HL-60/S4 (cell line): Measurements from ENCODE around the gene APLNR.

Experiments
- in situ Hi-C: fragments of 300-500 bp; cut with MboI; formaldehyde crosslinking; loops from 2 replicates; pipeline ENCODE4 v1.14.3; 2022; ENCODE audit warnings: low sequenced_read_pairs

The APLNR gene

DNA sequence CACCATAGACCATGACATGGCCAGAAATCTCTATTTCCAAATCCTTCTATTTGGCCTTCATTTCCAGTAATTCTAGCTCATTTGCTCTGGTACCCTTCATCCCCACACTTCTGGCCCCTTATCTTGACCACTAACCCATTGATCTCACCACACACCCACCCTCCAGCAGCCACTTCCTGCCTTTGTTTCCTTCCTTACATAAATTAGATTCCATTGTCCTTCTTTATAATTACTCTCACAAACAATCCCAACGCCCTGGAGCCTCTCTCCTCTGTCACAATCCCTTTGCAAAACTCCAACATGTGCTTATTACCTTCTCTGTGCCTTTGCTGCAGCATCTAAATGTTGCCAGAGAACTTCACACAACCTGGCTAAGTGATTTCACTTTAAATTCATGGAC lies 14.8 kb downstream of the APLNR start:
- in situ Hi-C loops, result loop anchor here (25.0 kb wide), 1 partner anchor 90 kb away; the partner anchor contains the start of gene TNKS1BP1

DNA sequence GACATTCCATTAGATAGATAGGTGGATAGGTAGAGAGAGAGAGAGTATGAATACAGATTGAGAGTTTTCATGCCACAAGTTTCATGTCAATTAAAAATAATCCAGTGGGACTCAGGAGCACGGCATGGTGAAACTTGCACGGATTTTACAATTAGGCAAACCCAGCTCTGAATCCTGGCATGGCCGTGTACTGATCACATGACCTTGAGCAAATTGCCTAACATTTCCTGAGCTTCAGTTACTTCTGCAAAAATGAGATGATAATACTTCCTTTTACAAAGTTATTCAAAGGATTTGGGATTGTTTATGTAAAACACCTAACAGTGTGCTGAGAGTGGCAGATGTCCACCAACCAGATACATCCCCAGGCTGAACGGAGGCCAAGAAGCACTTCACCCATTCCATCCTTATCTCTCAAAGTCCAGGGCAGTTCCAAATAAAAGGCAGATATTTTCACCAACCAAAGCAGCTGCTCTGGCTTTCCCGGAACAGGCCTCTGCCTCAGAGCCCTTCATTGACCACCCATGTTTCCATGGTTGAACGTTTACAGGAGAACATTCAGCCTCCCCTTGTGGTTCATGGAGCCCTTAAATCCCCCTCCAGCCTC lies 17.9 kb downstream of the APLNR start:
- in situ Hi-C loops, result loop anchor here (25.0 kb wide), 1 partner anchor 93 kb away; the partner anchor contains the start of gene TNKS1BP1

DNA sequence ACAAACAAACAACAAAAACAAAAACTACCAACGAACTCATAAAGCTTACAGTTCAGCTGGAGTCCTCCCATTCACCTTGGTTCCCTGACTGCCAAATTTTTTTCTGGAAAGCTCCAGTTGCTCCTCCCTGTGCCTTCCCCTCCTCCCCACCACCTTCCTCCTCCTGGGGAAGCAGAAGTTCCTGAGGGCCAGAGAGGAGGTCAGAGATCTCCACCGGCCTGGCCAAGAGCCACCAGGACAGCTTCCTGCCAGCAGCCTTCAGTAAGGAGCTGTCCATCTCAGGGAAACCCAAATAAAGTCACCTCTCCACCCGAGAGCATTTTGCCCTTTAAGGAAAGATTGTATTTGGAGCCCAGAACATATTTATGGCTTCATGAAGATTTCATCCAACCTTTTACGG lies 20.0 kb downstream of the APLNR start:
- in situ Hi-C loops, result loop anchor here (25.0 kb wide), 1 partner anchor 95 kb away; the partner anchor contains the start of gene TNKS1BP1

DNA sequence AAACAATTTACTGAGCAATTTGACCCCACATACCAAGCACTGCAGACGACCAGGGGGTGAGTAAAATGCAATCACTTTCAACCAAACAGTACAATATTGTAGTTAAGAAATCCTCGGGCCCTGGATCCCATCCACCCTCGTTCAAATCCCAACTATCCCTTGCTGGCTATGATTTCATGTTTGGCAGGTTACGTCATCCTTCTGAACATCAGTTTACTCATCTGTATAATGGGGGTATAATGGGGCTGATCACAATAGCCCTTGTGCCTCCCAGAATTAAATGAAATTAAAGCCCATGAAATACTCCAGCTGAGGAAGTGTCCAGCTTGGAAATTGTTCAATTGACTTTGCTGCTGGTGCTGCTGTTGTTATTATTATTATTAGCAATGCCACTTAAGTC lies 20.6 kb downstream of the APLNR start:
- in situ Hi-C loops, result loop anchor here (25.0 kb wide), 1 partner anchor 96 kb away; the partner anchor contains the start of gene TNKS1BP1

DNA sequence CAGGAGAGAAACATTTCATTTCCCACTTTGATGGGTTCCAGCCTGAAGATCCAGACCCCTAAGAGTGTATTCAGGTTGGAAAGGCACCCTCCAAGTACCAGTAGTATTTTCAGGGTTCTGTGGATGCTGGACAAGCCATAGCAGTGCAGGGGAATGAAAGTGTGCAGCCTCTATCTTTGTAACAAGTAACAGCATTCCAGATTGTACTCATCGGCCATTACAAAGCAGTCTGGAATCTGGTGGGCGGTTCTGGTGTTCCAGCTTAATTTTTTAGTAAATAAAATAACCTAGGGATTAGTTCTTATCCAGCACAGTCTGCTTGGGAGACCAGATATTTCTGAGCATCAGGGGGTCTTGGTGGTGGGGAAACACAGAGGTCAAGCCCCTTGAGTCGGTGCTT lies 22.6 kb downstream of the APLNR start:
- in situ Hi-C loops, result loop anchor here (25.0 kb wide), 1 partner anchor 98 kb away; the partner anchor contains the start of gene TNKS1BP1

DNA sequence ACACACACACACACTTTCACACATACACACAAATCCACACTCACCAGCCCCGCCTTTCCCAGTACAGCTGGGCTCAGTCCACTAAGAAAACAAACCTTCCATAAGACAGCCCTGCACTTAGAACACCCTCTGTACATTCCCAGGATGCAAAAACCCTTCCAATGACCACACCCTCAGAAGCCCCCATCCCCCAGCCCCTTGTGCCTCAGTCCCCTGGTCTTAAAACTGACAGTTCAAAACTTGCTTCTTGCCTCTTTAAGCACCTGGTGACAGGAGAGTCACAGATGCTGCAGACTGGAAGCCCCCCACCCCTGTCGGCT lies 23.0 kb downstream of the APLNR start:
- in situ Hi-C loops, result loop anchor here (25.0 kb wide), 1 partner anchor 98 kb away; the partner anchor contains the start of gene TNKS1BP1

DNA sequence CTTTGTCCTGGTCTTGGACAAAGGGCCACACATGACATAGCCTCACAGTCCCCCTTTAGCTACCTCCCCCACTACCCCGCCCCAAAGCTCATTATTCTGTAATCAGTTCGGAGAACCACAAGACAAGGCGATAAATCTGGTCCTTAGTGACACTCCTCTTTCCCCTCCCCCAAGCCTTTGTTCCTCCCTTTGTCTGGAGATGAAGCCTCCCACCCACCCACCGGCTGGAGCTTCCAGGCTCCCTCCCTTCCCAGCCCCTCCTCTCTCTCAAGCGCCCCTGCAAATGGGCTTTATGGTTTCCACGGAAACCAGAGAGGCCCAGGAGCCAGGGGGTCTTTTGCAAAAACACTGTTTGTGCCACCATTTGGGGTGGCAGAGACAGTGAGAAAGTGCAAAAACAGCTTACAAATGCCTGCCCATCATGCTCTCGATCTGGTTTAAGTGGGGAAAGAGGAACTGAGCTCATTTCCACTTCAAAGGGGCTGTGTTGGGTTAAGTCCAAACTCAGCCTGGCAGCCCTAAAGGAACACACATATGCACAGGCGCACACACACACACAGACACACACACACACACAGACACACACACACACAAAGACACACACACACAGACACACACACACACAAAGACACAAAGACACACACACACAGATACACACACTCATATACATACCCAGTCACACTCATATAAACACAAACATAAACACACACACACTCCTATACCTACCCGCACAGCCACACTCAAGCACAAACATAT lies 23.5 kb downstream of the APLNR start:
- in situ Hi-C loops, result loop anchor here (25.0 kb wide), 1 partner anchor 99 kb away; the partner anchor contains the start of gene TNKS1BP1

DNA sequence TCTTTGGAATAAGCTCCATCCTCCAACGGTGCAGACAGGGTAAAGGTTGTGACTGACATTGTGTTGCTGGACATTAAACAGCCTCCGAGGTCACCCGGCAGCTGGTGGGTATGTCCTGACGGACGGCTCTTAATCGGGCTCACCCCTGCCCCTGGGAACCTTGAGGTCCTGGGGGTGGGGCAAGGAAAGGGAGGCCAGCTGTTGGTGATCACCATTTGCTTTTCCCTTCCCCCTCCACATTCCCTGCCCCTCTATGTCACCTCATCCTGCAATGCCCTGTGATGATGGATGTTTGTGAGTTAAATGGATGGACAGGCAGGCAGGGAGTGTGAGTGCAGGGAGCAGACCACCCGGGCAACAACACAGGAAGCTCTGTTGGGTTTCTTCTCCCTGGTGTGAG lies 26.3 kb downstream of the APLNR start:
- in situ Hi-C loops, result loop anchor here (25.0 kb wide), 1 partner anchor 102 kb away; the partner anchor contains the start of gene TNKS1BP1

DNA sequence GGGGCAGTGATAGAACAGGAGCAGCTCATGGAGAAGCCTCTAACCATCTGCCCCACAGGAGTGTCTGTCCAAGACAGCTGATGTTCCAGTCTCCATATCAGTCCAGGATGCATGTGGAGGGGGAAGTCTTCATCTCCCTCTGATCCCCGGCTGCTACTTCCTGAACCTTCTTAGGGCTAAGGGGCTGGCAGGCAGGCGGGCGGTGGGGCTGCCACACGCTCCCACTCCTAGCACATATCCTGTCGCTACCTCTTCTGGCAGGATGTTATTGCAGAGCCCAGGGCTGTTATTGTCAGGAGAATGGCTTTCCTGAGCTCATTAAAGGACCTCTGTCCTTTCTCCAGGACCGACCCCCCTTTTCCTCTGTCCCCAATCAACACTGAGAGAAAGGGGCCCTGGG lies 29.9 kb downstream of the APLNR start:
- in situ Hi-C loops, result loop anchor here (25.0 kb wide), 1 partner anchor 105 kb away; the partner anchor contains the start of gene TNKS1BP1

DNA sequence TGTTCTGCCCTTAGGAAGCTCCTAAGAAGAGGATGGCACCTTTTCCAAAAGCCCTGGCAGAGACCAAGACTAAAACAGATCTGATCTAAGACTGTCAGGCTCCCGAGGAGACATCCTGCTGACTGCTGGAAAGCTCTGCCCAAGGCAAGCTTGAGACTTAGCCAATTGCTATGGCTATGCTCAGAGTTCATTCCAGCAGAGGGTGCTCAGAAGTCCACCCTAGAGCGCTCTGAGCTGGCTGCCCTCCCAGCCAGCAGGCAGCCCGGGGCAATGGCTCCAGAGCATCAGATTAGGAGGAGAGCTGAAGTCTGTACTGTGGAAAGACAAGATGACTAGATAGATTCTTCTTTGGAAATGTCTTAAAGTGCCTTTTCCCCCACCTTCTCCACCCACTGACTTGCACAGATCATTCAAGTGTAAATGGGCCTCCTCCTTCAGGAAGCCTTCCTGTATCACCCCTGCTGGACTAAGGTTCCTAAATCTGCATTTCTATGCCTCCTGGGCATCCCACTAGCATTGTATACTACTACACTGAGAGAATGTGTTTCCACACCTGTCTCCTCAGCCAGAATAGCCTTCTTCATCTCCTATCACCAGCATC lies 31.9 kb downstream of the APLNR start:
- in situ Hi-C loops, result loop anchor here (25.0 kb wide), 1 partner anchor 107 kb away; the partner anchor contains the start of gene TNKS1BP1

DNA sequence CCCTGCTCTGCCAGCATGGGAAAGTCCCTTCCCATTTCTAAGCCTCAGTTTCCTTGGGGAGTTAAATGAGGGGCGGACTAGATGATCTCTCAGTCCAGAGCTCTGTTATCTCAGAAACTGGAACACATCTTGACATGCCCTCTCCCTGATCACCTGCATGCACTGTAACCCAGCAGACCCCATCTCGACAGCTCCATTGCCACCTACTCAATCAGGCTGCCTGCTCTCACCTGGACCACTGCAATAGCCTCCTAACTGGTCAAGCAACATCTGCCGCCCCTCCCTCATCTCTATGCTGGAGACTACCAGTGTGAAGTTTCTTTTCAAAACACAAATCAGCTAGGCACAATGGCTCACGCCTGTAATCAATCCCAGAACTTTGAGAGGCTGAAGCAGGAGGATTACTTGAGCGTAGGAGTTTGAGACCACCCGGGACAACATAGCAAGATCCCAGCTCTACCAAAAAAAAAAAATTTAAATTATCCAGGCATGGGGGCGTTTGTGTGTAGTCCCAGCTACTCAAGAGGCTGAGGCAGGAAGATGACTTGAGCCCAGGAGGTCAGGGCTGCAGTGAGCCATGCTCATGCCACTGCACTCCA lies 33.1 kb downstream of the APLNR start:
- in situ Hi-C loops, result loop anchor here (25.0 kb wide), 1 partner anchor 108 kb away; the partner anchor contains the start of gene TNKS1BP1

DNA sequence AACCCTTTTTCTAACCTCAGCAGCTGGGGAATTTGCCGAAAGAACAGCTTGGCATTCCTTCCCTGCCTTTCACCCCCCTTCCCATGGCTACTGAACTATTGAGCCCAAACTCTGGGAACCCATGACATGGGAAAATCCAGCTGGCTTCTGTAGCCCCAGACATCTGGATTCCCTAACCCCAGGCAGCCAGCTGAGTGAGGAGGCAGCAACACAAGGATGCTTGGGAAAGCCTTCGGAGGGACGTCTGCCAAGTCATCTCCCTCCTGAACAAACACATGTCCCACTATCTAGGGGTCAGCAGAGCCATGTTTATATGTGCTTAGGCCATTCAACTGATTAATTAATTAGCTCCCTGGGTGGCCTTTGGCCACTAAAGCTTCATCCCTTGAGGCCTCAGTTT lies 33.7 kb downstream of the APLNR start:
- in situ Hi-C loops, result loop anchor here (25.0 kb wide), 1 partner anchor 109 kb away; the partner anchor contains the start of gene TNKS1BP1

DNA sequence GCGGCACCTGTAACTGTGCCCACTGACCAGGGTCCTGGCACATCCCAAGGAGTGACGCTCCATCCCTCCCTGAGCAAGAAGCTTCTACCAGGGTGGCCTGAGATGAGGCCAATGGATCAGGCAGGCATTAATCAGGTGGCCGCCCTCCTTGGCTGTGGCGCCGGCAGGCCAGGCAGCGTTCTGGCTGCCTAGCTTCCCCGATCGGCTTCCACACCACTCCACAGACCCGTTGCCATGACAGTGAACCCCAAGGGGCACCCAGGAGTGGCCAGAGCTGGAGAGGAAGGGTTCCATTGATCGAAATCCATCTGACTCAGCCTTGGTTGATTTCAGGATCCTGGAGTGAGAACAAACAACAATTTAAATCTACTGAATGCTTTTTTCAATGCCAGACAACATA lies 34.8 kb downstream of the APLNR start:
- in situ Hi-C loops, result loop anchor here (25.0 kb wide), 1 partner anchor 110 kb away; the partner anchor contains the start of gene TNKS1BP1

DNA sequence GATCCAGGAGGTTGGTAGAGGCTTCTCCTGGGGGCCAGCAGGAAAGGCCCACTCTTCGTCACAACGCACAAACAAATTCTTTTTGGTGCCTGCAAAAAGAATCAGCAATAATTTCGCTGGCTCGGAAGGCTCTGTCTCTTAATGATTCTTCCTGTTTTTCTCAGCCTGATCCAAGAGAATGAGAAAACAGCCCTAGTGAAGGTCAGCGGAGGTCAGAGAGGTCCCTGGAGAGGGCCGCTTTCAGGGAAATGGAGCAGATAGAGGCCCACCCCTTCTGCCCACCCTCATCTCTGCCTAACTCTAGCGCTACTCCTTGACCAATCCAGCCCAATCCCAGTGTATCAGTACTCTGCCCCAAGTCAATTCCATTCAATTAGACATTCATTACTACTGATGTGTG lies 36.1 kb downstream of the APLNR start:
- in situ Hi-C loops, result loop anchor here (25.0 kb wide), 1 partner anchor 111 kb away; the partner anchor contains the start of gene TNKS1BP1

DNA sequence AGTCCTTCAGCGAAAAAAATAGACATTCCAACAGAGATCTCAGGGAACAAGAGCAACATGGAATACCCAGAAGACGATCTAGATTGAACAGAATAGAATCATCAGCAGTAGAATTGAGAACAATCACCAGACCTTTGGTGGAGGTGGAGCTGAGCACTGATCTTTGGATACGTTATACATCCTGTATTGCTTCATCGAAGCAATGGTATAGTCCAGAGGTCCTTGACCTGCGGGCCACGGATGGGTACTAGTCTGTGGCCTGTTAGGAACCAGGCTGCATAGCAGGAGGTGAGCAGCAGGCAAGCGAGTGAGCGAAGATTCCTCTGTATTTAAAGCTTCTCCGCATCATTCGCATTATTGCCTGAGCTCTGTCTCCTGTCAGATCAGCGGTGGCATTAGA lies 37.7 kb downstream of the APLNR start:
- in situ Hi-C loops, result no loop called here

DNA sequence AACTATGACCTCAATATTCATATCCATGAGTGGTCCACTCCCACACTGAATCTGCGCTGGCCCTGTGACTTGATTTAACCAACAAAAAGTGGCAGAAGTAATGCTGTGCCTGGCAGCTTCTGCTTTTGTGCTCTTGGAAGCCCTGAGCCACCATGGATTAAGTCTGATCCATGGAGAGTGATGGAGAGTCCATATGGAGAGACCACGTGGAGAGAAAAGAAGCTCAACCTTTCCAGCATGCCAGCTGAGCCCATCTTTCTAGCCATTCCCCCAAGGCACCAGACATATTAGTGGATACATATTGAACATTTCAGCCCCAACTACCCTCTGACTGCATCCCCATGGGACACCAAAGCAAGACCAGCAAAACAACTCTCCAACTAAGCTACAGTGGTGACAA lies 39.3 kb downstream of the APLNR start:
- in situ Hi-C loops, result no loop called here

DNA sequence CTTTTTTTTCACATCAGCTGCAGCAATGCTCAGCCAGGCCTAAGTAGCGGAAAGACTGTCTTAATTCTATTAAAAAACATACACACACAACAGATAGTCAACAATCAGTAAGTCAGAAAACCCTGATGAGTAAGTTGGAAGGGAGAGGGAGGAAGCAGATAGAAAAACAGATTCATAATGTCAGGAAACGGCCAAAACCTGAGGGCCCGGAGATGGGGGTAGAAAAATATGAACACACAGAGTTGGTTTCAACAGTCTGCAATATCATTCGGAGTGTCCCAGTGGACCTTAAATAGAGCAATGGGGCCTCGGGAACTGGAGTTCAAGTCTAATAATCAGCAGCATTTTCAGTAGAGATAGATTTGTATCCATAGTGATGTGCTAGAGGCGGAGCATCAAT lies 40.5 kb downstream of the APLNR start:
- in situ Hi-C loops, result no loop called here

DNA sequence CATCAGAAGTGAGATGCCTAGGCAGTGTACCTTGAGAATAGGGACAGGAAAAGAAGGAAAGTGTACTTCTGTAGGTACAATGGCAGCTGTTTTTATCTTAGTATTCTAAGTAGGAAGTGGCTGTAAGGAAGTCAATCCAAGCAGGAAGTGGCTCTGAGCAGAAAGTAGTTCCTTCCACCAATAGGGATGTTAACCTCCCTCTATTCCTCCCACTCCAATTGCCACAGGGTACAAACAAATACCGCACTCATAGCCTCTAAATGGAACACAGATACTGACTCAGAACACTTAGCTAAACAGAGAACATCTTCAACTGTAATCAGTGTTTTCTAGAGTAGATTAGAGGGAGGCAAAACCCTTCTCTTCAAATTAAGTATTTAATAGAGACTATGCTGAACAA lies 44.7 kb downstream of the APLNR start:
- in situ Hi-C loops, result no loop called here

DNA sequence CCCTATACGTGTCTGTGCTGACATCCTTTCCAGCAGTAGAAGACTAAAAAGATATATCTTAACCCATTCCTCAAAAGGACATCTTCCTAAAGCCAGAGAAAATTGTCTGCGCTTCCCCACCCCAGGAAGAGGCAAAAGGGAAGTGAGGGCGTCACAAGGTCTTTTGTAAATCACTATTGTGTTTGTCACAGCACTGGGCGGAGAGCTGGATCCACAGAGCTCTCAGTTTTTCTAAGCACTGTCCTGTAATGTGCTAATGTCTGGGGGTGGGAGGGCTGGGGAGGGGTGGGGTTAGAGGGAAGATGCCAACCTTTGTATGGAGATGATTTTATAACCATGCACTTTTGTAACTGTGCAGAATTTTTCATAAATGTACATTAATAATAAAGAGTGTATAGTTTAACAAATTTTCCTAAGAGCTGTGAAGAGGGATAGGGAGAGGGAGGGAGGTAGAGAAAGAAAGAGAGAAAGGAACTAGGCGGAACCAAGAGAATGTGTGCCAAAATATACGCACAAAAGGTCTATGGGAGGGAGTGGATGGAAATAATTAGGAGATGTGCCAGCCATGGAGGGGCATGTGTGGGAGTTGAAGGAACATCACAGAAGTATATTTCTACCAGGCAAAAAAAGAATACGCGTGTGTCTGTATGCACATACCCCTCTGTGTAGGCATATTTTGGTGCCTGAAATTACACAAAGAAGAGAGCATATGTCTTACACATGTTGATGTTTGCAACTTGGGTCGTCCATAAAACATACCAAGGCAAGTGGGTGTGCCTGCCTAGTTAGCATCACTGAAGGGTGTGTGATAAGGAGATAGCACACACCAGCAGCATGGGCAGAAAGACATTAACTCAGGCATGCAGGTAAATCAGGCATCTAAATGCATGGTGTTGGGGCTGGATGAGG lies 45.5 kb downstream of the APLNR start:
- in situ Hi-C loops, result no loop called here

DNA sequence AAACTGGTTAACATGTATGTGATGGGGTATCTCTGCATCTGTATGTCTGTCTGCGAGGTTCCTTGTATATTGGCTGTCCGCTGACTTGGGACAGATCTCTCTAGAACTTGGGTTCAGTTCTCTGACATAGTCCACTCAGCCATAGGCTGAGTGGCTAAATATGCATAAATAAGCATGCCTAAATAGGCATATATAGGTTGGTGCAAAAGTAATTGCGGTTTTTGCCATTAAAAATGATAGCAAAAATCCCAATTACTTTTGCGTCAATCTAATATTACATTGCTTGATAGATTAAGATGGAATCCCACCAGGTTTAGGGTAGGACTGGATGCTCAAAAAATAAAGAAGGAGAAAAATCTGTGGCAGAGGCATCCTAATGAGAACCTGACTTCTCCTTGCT lies 46.5 kb downstream of the APLNR start:
- in situ Hi-C loops, result no loop called here
